Thyroid gland (tissue), 4 donors: ENCODE measurements around the gene NFKBIB.

ENCODE experiments used
- POLR2A ChIP-seq, 2 donors: fragments of 450-650 bp; IDR thresholded peaks; one replicate each; pipeline ENCODE4 v1.6.1; 2017; ENCODE audit warnings: antibody characterized with exemption in 2 of 2, mild to moderate bottlenecking in 2 of 2, moderate library complexity in 1 of 2
- TF ChIP-seq, protein P1 (sequence below), 6 experiments: fragments of 200-600 bp in 3 of 6; fragments of 450-650 bp in 3 of 6; sonication (generic) in 3 of 6; IDR thresholded peaks; one replicate each; pipeline ENCODE4 v1.5.1; 2016 to 2019; ENCODE audit warnings: antibody characterized with exemption in 6 of 6, mild to moderate bottlenecking in 2 of 6, inconsistent platforms in 1 of 6, moderate library complexity in 1 of 6

- TF ChIP-seq, protein P1, sequence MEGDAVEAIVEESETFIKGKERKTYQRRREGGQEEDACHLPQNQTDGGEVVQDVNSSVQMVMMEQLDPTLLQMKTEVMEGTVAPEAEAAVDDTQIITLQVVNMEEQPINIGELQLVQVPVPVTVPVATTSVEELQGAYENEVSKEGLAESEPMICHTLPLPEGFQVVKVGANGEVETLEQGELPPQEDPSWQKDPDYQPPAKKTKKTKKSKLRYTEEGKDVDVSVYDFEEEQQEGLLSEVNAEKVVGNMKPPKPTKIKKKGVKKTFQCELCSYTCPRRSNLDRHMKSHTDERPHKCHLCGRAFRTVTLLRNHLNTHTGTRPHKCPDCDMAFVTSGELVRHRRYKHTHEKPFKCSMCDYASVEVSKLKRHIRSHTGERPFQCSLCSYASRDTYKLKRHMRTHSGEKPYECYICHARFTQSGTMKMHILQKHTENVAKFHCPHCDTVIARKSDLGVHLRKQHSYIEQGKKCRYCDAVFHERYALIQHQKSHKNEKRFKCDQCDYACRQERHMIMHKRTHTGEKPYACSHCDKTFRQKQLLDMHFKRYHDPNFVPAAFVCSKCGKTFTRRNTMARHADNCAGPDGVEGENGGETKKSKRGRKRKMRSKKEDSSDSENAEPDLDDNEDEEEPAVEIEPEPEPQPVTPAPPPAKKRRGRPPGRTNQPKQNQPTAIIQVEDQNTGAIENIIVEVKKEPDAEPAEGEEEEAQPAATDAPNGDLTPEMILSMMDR (IDR thresholded peaks at IDR 0.05), result no peak
- no peak for TF ChIP-seq POLR2A (IDR thresholded peaks at IDR 0.05)
These were observed 15.9 kb downstream of the NFKBIB start for GRCh38 chr19:38915329-38916321.
